Skeletal muscle satellite cell (primary cell): ENCODE measurements around the gene IL26. TPM values are rescaled to one million over a fixed set of nuclear protein-coding genes. Genes with fewer than 3 reads are reported as not detected.
A peak's percentile ranks its signal among the peaks of the same experiment; 100 is the strongest.

Source experiments
- H3K27me3 ChIP-seq: 2 replicates; pipeline ENCODE4 v1.7.0; 2013; ENCODE audit warnings: low read length; ENCODE audit not compliant: control insufficient read depth, insufficient read depth
- H3K36me3 ChIP-seq: 2 replicates; pipeline ENCODE4 v1.7.0; 2013; ENCODE audit warnings: mild to moderate bottlenecking, control low read depth, low read length; ENCODE audit not compliant: insufficient read depth
- H3K4me1 ChIP-seq: 2 replicates; pipeline ENCODE4 v1.7.0; 2013; ENCODE audit warnings: low read length; ENCODE audit not compliant: control insufficient read depth, insufficient read depth
- H3K4me2 ChIP-seq: 2 replicates; pipeline ENCODE4 v1.7.0; 2013; ENCODE audit warnings: mild to moderate bottlenecking, low read length
- H3K4me3 ChIP-seq: 2 replicates; pipeline ENCODE4 v1.7.0; 2013; ENCODE audit warnings: low read length
- H3K9ac ChIP-seq: 2 replicates; pipeline ENCODE4 v1.7.0; 2013; ENCODE audit warnings: mild to moderate bottlenecking, low read depth, low read length, moderate library complexity
- H3K9me3 ChIP-seq: replicated peaks from 2 replicates; pipeline ENCODE4 v1.7.0; 2013; ENCODE audit warnings: mild to moderate bottlenecking, control low read depth, low read length
- total RNA-seq: library from RNA; depleted of rRNA; stranded (reverse); fragments of >200 nt; gene quantifications from 2 replicates; pipeline ENCODE4 v1.2.3, GENCODE V29; 2012; rRNA removed

The IL26 gene, protein sequence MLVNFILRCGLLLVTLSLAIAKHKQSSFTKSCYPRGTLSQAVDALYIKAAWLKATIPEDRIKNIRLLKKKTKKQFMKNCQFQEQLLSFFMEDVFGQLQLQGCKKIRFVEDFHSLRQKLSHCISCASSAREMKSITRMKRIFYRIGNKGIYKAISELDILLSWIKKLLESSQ
- not detected in 2 replicates for total RNA-seq

DNA sequence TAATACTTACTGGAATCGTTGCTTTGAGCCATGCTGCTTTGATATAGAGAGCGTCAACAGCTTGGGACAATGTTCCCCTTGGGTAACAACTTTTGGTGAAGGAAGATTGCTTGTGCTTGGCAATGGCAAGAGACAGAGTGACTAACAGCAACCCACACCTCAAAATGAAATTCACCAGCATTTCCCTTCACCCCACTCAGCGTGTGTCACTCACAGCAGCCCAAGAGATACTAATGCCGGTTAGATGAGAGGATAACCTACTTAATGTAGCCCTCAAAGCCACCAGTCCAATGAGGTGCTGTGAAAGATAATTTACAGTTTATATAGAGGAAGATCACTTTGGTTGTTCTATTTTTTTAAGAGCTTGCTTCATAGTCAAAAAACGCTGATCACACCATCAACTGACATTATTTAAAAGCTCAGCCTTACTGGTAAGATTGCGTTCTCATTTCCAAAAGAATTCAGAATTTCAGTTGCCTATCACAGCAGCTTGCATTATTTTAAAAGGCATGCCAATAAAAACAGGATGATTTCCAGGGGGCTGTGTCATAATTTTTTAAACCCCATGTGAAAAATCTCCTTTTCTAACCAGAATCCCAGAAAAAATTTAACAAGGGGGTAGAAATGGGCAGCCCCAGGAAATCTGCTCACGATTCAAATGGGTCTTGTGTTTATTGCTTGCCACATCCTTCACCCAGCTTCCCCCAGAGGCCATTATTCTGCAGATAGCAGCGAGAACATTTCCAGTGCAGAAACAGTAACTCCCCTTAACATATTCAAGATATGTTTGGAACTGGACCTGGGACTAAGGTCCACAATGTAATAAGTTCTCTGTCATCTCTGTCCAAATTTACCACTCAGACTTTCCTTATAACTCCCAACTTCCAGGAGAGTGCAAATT lies at the start of gene IL26:
IL26 (minus strand) TSS at position 235 of the 901 bp plus-strand sequence; CDS start at position 181, 54 bp downstream.
- Histone ChIP-seq H3K27me3 (no peaks in the 10 kb centered on the region), H3K4me3 (no peak within 1 kb of the TSS), H3K4me2 (peak within 1 kb of the TSS; percentile 11), H3K9ac (no peak within 1 kb of the TSS), H3K36me3 (no peaks in the 10 kb centered on the region), H3K9me3 (no peaks in the 10 kb centered on the region), H3K4me1 (peaks cover 24% of the 10 kb centered on the region)

DNA sequence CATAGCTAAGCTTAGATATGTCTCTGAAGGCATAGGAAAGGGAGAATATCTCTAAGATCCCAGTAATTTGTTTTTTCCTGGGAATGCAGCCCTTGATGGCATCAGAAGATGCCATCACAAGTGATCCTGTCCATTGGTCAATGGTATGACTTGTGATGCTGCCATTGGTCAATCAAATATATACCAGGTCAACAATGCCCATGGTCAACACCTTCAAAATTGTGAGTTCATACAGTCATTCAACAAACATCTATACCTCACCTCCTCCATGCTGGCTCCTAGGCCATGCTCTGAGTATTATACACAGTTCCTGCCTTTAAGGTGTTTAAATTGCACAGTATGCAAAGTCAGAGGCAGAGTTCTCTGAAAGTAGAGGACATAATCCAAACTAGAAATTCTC lies 47.1 kb upstream of the IL26 start:
- H3K27me3 ChIP-seq, result no peaks in the 10 kb centered on the region
- H3K4me1 ChIP-seq, result peaks cover 9% of the 10 kb centered on the region
- H3K9ac ChIP-seq, result no peak overlapping the region
- H3K4me2 ChIP-seq, result no peak overlapping the region
- H3K4me3 ChIP-seq, result no peak overlapping the region
- H3K36me3 ChIP-seq, result no peaks in the 10 kb centered on the region
- no peaks in the 10 kb centered on the region for H3K9me3 ChIP-seq

DNA sequence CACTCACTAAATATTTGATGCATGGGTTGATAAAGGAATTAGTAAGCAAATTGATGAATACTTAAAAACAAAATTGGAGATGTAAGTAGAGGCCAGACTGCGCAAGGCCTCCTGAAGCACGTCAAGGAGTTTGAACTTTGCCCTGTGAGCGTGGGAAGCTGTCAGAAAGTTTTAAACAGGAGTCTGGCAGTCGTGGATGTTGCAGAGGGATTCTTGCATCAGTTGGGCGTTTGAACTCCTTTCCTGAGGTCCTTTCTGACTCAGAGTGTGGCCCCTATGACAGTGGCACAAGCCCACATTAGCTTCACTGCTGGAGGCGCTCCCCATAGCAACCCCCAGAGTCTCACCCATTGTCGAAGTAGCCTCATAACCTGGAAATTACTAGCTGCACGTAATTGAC lies 45.7 kb upstream of the IL26 start:
- Histone ChIP-seq H3K9me3 (no peaks in the 10 kb centered on the region), H3K36me3 (no peaks in the 10 kb centered on the region), H3K9ac (no peak overlapping the region), H3K4me3 (no peak overlapping the region), H3K4me1 (peaks cover 17% of the 10 kb centered on the region), H3K4me2 (no peak overlapping the region), H3K27me3 (no peaks in the 10 kb centered on the region)

DNA sequence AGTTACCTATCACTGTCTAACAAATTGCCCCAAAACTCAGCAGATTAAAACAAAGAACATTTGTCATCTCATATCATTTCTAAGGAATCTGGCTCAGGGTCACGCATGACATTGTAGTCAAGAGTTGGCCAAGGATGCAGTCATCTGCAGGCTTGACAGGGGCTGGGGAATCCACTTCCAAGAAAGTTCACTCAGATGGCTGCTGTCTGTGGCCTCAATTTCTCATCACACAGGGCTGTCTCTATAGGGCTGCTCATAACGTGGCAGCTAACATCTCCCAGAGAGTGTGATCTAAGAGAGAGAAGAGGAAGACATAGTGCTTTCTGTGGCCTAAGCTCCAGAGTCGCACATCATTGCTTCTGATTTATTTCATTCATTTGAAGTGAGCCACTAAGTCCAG lies 44.7 kb upstream of the IL26 start:
- no peak overlapping the region for H3K4me2 ChIP-seq
- H3K9me3 ChIP-seq, result no peaks in the 10 kb centered on the region
- H3K27me3 ChIP-seq, result no peaks in the 10 kb centered on the region
- H3K4me3 ChIP-seq, result no peak overlapping the region
- H3K9ac ChIP-seq, result no peak overlapping the region
- H3K4me1 ChIP-seq, result peaks cover 22% of the 10 kb centered on the region
- no peaks in the 10 kb centered on the region for H3K36me3 ChIP-seq

DNA sequence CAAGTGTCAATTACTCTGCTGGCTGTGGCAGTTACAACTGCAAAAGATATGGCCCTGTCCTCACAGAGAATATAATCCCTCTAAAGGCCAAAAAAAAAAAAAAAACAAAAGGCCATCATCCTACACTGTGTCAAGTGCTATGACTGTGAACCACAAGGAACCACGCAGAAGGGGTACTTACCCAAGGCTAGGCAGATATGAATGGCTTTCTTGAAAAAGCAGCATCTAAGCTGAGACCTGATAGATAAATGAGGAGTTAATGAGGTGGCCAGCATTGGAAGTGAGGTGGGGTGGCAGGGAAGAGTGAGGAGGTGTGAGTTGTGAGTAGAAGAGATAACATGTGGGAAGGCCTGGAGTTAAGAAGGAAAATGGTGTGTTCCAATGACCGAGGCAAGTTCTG lies 44.2 kb upstream of the IL26 start:
- H3K4me2 ChIP-seq, result no peak overlapping the region
- H3K4me3 ChIP-seq, result no peak overlapping the region
- H3K9me3 ChIP-seq, result no peaks in the 10 kb centered on the region
- H3K9ac ChIP-seq, result no peak overlapping the region
- no peaks in the 10 kb centered on the region for H3K36me3 ChIP-seq
- no peaks in the 10 kb centered on the region for H3K27me3 ChIP-seq
- peaks cover 27% of the 10 kb centered on the region for H3K4me1 ChIP-seq

DNA sequence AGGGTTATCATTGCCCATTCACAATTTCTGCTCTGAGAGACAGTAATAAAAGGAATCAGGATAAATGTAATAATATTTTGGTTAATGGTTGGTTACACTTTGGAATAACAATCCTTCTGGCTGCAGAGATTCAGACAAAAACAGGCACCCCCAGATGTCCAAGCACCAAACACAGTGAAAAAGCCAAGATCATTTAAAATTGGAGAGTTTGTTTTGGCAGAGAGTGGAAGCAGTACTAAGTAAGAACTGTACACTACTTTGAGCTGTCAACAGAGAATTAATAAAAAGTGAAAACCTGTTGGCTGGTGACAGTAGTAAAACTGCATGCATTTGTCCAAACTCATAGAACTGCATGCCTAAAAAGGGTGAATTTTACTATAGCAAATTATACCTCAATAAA lies 43.4 kb upstream of the IL26 start:
- Histone ChIP-seq H3K4me3 (no peak overlapping the region), H3K9ac (no peak overlapping the region), H3K4me1 (peaks cover 33% of the 10 kb centered on the region), H3K9me3 (no peaks in the 10 kb centered on the region), H3K4me2 (no peak overlapping the region), H3K36me3 (no peaks in the 10 kb centered on the region), H3K27me3 (no peaks in the 10 kb centered on the region)

DNA sequence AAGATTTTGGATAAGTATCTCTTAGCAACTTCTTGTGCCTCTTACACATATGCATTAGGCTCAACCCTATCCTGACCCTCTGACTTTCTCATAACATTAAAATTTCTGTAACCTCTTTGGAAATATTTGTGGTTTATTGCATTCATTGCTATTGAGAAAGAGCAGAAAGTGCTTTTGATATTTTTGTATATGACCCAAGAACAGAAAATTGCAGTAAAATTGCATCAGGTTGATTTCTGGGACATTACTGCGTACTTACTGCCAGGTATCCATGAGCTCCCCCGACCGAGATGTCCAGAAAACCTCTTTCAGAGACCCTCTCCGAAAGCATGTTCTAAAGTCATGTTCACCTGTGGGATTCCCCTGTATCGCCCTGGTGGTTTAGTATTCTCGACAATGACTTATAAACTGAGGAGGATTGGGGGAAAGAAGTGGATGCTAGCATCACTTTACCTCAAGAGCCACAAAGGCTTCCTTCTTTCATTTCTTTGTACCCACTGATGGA lies 42.3 kb upstream of the IL26 start:
- Histone ChIP-seq H3K4me3 (no peak overlapping the region), H3K4me2 (peak overlapping the region; percentile 2), H3K9ac (no peak overlapping the region), H3K4me1 (peaks cover 33% of the 10 kb centered on the region), H3K27me3 (no peaks in the 10 kb centered on the region), H3K36me3 (no peaks in the 10 kb centered on the region), H3K9me3 (no peaks in the 10 kb centered on the region)

DNA sequence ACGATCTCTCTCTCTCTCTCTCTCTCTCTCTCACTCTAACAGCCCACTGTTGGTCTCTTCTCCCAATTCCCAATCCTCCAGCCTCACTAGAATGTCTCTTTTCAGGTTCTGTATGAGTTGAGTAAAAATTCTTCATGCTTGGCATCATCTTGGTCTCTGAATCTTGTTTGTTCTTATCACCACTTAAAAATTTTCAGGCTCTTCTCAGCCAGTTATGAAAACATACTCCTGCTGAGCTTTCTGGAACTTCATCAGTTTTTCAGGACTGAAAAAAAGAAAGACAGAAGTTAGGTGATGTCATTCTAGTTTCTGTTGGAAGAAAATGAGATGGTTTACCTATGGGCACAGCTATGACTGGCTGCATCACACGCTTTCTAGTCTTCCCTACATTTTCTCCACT lies 39.2 kb upstream of the IL26 start:
- H3K27me3 ChIP-seq, result no peaks in the 10 kb centered on the region
- H3K9ac ChIP-seq, result no peak overlapping the region
- H3K4me1 ChIP-seq, result peaks cover 33% of the 10 kb centered on the region
- no peak overlapping the region for H3K4me2 ChIP-seq
- no peaks in the 10 kb centered on the region for H3K9me3 ChIP-seq
- no peak overlapping the region for H3K4me3 ChIP-seq
- H3K36me3 ChIP-seq, result no peaks in the 10 kb centered on the region

DNA sequence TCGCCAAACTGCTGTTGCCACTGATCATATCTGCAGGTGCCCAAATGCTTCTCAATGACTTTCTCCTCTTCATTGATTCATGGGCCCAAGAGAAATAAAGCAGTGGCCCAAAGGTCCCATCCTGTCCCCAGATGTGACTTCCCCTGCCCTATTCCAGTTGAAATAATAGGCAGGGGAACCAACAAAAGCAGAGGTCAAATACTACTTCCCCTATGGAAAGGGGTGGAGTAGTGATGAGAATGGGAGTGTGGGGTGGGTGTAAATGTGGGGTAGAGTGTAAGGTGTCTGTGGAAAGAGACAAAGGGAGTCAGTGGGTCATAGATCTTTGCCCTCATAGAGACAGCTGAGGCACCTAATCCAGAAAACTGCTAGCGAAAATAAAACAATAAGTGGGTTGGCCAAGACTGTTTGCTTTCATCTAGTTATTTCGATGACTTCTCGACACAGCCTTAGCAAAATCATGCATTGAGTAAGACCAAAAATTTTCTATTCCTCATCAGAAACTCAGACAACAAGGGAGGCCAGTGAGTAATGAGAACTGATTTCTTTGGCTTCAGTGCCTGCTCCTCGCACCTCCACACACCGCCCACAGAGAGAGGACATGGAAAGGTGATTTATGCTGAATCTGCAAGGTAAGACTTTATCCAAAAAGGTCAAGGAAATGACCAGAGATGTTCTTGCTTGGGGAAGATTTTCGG lies 38.7 kb upstream of the IL26 start:
- no peaks in the 10 kb centered on the region for H3K9me3 ChIP-seq
- H3K36me3 ChIP-seq, result no peaks in the 10 kb centered on the region
- H3K27me3 ChIP-seq, result no peaks in the 10 kb centered on the region
- H3K4me2 ChIP-seq, result no peak overlapping the region
- no peak overlapping the region for H3K9ac ChIP-seq
- no peak overlapping the region for H3K4me3 ChIP-seq
- H3K4me1 ChIP-seq, result peaks cover 38% of the 10 kb centered on the region

DNA sequence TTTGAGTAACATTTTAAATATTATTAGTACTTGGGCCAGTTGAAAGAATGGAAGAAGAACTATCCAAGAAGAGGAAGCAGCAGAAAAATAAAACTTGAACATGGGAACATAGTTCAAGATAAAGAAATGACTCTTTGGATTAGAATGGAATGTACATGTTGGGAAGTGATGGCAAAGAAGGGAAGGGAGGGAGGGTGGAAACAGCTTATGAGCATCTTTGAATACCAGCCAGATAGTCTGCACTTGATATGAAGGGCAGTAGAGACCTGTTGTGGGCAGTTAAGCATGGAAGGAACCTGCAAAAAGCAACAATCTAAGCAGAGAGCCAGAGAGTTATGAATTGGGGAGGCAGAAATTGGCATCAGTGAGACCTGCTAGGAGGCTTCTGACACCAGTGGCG lies 37.8 kb upstream of the IL26 start:
- no peaks in the 10 kb centered on the region for H3K27me3 ChIP-seq
- H3K36me3 ChIP-seq, result no peaks in the 10 kb centered on the region
- no peak overlapping the region for H3K4me3 ChIP-seq
- H3K9me3 ChIP-seq, result no peaks in the 10 kb centered on the region
- no peak overlapping the region for H3K4me2 ChIP-seq
- H3K4me1 ChIP-seq, result peaks cover 35% of the 10 kb centered on the region
- H3K9ac ChIP-seq, result no peak overlapping the region

DNA sequence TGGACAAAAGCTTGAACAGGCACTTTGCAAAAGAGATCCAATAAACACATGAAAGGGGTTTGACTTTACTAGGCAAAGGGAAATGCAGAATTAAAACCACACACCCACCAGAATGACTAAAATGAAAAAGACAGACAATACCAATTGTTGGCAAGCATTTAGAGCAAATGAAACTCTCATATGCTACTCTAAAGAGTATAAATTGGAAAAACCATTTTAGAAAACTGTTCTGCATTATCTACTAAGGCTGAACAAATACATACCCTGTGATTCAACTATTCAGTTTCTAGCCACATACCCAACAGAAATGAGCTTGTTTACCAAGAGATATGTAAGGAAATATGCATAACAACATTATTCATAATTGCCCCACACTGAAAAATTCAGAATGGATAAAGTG lies 36.3 kb upstream of the IL26 start:
- Histone ChIP-seq H3K36me3 (no peaks in the 10 kb centered on the region), H3K9me3 (no peaks in the 10 kb centered on the region), H3K9ac (no peak overlapping the region), H3K4me1 (peaks cover 23% of the 10 kb centered on the region), H3K4me3 (no peak overlapping the region), H3K4me2 (no peak overlapping the region), H3K27me3 (no peaks in the 10 kb centered on the region)
